ACHN (cell line): ENCODE data around the gene NPIPB6.
"Not testable (repeated sequence)": the region's sequence is repeated elsewhere in the genome, so short reads cannot be mapped to it uniquely, and the experiment has no call there.

ENCODE experiments used
- DNase-seq: peaks from one replicate; pipeline ENCODE4 v3.0.0-alpha.2; 2015
- in situ Hi-C: cut with HindIII; loops from 2 replicates; pipeline ENCODE4 v1.10.0; 2017; ENCODE audit warnings: low sequenced_read_pairs, low pct_ligation_motif_present, low pct_unique_long_range_greater_than_20kb

Gene NPIPB6

DNA sequence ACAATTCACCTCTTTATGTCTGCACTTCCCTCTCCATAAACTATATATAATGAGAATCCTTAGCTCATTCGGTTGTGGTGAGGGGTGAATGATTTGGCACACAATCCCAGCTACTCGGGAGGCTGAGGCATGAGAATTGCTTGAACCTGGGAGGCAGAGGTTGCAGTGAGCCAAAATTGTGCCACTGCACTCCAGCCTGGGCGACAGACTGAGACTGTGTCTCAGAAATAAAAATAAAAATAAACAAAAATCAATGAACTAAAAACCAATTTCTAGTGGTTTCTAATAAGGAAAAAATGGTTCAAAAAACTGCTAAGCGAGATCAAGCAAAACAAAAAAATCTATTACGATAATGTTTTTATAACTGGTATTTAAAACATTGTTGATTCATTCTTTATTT is at the start of gene NPIPB6:
TSS of gene NPIPB6 (minus strand) at position 101 of the 400 bp plus-strand sequence. CDS start 686 bp downstream, outside the sequence.
- in situ Hi-C loops, DNase-seq: not testable (repeated sequence)

DNA sequence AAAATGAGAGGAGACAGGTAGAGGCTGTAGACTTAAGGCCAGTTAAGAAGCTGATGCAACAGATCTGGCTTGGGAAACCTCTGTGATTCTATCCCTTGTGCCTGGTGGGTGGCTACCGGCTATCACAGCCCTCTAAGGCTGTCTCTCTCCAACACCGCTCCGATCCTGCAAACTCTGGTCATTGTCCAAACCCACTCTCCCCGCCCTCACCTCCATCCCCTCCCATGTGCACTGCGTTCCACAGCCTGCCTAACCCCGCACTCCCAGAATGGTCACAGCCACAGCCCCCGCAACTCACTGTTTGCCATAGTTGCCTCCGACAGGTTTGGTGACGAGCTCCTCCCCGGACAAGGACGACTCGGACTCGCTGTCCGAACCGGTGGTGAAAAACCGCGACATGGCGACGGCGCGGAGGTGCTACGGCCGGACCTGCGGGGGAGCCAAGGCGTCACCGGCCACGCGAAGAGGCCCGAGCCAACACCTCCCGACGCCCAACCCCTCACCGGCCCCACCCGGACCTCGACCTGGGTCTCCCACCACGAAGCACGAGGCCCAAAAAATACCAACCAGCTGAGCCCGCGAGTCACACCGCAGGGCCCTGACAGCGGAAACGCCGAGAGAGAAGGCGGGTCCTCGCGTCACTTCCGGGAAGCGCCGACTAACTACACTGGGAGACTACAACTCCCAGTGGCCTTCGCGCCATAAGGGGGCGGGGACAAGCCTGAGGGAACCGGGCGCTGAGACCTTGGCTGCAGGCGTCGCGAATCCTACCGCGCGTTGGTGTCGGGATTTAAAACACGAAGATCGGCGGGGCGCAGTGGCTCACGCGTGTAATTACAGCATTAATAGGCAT is 40.1 kb upstream of the NPIPB6 start, which contains the start of gene EIF3CL:
TSS of gene EIF3CL (minus strand) at position 622 of the 853 bp plus-strand sequence. CDS start at position 399, 223 bp downstream.
- in situ Hi-C loops, DNase-seq: not testable (repeated sequence)

DNA sequence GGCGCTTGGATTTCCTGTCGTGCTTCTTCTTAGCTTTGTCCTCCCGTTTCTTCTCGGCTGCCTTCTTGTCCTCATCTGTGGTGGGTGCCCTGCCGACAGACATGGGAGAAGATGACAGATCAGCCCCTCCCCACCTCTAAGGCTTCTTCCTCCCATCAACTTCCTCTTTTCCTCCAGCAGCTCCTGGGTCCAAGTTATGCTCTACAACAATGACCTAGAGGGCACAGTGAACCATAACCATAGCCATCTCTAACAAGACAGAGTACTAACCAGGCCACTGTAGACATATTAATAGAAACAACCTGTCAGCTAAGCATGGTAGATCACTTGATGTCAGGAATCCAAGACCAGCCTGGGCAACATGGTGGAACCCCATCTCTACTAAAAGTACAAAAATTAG is 28.7 kb upstream of the NPIPB6 start:
- in situ Hi-C loops, DNase-seq: not testable (repeated sequence)

DNA sequence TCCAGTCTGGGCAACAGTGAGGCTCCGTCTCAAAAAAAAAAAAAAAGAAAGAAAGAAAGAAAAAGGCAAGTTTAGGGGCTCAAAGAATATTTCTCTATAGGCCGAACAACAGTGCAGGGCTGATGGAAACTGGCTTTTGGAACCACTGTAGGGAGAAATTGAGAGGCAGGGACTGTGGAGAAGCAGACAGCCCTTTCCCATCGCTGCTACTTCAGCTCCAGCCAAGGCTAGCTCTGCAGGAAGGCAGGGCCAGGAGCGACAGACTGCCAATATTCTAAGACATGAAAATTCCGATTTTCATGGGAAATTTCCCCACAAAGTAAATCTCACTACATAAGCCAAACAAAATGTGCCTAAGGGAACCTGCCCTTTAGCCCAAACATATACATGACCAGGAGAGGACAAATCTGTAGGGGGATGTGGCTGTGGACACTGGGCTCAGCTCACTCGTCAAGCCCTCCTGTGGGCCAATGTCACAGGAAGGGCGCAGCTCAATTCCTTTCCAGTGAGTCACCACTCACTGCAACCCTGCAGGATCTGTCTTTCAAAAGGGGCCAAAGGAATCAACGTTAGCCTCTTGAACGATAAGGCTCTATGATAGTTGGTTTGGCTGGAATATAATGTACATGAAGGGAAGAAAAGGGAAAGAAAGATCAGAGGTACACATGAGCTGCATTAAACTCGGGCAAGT is 19.0 kb upstream of the NPIPB6 start:
- DNase-seq, in situ Hi-C loops: not testable (repeated sequence)

- in situ Hi-C loops, DNase-seq: not testable (repeated sequence)
Observed at GRCh38 chr16:28377822-28378221, 14.5 kb upstream of the NPIPB6 start.

DNA sequence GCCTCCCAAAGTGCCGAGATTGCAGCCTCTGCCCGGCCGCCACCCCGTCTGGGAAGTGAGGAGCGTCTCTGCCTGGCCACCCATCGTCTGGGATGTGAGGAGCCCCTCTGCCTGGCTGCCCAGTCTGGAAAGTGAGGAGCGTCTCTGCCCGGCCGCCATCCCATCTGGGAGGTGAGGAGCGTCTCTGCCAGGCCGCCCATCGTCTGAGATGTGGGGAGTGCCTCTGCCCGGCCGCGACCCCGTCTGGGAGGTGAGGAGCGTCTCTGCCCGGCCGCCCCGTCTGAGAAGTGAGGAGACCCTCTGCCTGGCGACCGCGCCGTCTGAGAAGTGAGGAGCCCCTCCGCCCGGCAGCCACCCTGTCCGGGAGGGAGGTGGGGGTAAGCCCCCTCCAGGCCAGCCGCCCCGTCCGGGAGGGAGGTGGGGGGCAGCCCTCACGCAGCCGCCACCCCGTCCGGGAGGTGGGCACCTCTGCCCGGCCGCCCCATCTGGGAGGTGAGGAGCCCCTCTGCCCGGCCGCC is 13.9 kb upstream of the NPIPB6 start:
- DNase-seq, in situ Hi-C loops: not testable (repeated sequence)

- DNase-seq, in situ Hi-C loops: not testable (repeated sequence)
Observed at GRCh38 chr16:28375115-28375514, 11.8 kb upstream of the NPIPB6 start.

GRCh38 chr16:28374281-28374680 is 11.0 kb upstream of the NPIPB6 start:
- DNase-seq, in situ Hi-C loops: not testable (repeated sequence)

DNA sequence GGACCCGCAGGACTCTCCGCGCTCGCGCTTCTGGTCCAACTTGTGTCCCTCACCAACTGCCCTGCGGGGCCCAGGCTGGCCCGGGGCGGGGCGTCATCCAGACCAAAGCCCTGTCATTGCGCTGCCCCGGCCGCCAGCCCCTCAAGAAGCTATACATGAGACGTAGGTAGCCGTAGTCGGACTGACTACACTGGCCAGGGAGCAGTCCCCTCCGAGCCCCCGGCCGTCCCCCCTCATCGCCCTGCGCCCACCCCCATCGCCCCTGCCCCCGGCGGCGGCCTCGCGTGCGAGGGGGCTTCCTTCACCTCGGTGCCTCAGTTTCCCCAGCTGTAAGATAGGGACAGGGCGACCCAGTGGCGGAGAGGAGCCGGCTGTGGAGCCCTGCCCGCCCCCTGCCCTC is 4.6 kb upstream of the NPIPB6 start:
- DNase-seq, in situ Hi-C loops: not testable (repeated sequence)

DNA sequence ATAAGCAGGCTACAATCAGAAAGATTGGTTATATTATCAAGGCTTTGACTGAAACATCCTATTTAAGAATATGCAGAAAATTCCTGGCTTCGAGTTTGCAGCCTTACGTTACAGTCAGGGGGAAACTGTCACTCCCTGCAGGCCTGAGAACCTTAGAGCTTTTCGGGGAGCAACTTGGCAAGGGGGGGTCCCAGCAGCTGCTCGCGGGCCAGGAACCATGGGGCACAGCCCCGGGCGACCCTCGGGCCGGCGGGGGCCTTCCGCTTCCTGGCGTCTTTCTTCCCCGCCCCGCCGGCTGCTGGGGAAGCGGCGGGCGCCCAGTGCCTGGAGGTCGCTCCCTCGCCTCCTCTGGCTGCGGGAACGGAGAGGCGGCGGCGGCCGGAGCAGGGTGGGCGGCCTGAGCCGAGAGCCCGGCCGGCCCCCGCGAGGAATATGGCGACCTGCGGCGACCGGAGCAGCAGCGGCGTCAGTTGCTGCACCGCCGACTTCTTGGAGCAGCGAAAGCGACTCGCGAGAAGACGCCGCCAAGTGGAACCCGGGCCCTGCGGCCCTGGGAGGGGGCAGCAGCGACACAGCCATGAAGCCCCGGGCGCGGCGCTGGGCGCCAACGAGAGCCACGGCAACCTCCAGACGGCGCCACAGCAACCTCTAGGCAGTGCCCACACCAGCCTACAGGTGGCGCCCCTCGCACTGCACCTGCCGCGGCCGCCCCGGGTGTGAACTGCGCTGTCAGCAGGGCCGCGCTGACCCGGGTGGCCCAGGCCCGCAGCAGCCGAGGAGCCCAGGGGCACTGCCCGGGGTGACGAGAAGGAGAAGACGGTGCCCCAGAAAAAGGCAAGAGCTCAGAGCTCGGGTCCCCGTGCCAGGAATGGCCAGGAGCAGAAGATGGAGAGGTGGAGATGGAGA is 1.2 kb upstream of the NPIPB6 start:
- in situ Hi-C loops, DNase-seq: not testable (repeated sequence)

- DNase-seq, in situ Hi-C loops: not testable (repeated sequence)
Observed at GRCh38 chr16:28362600-28362999, 708 bp downstream of the NPIPB6 start.

DNA sequence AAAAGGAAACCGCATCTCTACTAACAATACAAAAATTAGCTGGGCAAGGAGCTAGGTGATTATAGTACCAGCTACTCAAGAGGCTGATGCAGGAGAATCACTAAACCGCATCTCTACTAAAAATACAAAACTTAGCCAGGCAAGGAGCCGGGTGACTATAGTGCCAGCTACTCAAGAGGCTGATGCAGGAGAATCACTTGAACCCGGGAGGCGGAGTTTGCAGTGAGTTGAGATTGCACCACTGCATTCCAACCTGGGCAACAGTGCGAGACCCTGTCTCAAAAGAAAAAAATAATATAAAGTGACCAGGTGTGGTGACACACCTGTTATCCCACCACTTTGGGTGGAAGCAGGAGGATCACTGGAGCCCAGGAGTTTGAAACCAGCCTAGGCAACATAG is 25.1 kb downstream of the NPIPB6 start:
- in situ Hi-C loops, DNase-seq: not testable (repeated sequence)

- in situ Hi-C loops: not testable (repeated sequence)
Observed at GRCh38 chr16:28336940-28337710, 26.2 kb downstream of the NPIPB6 start.

GRCh38 chr16:28335678-28336077 is 27.6 kb downstream of the NPIPB6 start:
- in situ Hi-C loops, DNase-seq: not testable (repeated sequence)

More at GRCh38 chr16:28336940-28337710, 26.2 kb downstream of the NPIPB6 start:
- DNase-seq: not testable (repeated sequence)

DNA sequence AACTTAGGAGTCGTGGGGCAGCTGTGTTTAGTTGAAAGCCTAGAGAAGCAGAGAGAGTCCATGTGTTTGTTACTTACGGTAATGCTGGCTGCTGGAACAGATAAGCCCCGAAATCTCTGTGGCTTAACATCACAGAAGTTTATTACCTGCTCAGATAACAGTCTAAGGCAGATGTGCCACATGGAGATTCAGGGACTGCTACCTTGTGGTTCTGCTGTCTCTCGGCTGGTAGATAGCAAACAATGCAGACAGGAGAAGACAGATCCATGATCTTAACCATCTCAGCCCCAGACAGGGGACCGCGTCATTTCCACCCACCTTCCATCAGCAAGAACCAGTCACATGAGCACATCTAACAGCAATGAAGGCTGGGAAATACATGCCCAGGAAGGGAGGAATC is 30.7 kb downstream of the NPIPB6 start:
- DNase-seq, in situ Hi-C loops: not testable (repeated sequence)

DNA sequence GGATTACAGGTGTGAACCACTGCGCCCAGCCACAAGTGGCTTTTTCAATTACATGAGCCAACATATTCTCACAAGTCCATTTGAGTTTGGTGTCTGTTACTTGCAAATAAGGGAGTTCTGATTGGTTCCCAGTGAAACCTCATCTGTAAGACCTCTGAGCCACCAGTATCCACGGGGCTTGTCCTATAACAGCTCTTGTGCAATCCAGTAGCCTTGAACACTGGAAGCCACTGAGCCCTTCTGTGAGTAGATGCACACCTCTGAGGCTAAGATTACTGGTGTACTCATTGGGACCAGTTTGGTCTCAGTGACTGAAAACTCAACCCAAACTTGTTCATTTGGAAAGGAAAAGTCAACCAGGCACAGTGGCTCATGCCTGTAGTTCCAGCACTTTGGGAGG is 32.3 kb downstream of the NPIPB6 start:
- DNase-seq, in situ Hi-C loops: not testable (repeated sequence)

DNA sequence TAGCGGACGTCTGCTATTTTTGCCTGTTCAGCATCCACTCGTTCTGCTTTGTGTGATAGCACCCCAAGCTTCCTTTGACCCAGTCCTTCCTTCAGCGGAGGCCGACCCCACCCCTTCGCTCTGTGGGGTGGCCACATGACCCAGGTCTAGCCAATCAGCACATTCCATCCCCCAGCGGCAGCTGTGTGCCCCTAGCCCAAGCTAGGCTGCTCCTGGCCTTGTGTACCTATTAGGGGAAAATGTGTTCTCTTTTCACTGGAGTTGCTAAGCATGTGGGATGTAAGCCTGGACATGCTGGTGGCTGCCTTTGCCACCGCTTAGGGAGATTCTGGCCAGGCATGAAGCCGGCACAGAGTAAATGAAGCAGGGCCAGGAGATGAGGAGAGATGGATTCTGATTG is 33.1 kb downstream of the NPIPB6 start:
- not testable (repeated sequence) for DNase-seq

More for the DNA sequence above, 33.1 kb downstream of the NPIPB6 start:
- in situ Hi-C loops: not testable (repeated sequence)
